Activated CD4-positive, alpha-beta T cell treated with anti-CD3 and anti-CD28 coated beads, Interleukin-2, amount 50 U/mL, for 48 hours (primary cell): ENCODE data around the gene CENPI.
"Not testable (repeated sequence)": the region's sequence is repeated elsewhere in the genome, so short reads cannot be mapped to it uniquely, and the experiment has no call there.

Experiments
- DNase-seq, 2 experiments: peaks; one replicate each; pipeline ENCODE4 v3.0.0-alpha.2; 2020

Gene CENPI, protein sequence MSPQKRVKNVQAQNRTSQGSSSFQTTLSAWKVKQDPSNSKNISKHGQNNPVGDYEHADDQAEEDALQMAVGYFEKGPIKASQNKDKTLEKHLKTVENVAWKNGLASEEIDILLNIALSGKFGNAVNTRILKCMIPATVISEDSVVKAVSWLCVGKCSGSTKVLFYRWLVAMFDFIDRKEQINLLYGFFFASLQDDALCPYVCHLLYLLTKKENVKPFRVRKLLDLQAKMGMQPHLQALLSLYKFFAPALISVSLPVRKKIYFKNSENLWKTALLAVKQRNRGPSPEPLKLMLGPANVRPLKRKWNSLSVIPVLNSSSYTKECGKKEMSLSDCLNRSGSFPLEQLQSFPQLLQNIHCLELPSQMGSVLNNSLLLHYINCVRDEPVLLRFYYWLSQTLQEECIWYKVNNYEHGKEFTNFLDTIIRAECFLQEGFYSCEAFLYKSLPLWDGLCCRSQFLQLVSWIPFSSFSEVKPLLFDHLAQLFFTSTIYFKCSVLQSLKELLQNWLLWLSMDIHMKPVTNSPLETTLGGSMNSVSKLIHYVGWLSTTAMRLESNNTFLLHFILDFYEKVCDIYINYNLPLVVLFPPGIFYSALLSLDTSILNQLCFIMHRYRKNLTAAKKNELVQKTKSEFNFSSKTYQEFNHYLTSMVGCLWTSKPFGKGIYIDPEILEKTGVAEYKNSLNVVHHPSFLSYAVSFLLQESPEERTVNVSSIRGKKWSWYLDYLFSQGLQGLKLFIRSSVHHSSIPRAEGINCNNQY

DNA sequence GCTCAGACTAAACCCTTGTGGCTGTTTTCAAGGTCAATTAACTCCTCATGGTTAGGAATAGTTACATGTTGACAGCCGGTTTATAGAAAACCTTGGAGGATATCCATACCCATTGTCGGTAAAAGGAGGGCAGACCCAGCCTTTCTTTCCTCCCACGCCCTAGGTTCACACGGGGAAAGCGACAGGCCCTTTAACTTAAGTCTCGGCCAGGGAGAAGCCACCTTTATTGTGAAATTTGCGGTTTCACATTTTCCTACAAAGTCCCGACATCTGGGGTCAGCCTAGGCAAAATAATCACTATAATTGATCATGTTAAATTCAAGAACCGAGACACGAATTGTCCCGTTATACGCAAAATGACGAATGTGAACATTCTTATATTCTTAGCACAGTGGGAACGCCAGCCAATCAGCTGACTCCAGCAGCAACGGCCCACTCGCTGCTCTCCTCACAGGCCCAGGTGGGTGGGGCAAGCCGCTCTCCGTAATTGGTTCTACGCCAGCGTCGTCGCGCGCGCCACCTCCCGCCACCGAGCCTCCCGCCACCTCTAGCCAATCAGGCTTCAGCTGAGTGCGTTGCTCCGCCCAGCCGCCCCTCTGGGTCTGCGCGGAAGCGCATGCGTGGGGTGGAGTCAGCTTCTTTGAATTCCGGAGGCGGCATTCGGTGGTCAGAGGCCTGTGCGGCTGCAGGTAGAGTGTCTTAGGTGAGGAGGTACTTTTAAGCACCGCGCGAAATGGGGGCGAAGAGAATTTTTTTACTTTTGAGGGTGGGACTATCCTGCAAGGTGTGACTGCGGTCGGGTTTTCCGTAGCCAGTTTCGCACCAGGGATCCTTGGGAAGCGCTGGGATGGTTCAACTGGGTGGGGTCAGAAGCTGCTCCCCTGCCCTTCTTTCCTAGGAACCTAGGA is at the start of gene CENPI:
TSS of gene CENPI (plus strand) at position 659 of the 908 bp plus-strand sequence. CDS start 2,867 bp downstream, outside the sequence.
- DNase-seq, result peak; percentile 90 to 92

DNA sequence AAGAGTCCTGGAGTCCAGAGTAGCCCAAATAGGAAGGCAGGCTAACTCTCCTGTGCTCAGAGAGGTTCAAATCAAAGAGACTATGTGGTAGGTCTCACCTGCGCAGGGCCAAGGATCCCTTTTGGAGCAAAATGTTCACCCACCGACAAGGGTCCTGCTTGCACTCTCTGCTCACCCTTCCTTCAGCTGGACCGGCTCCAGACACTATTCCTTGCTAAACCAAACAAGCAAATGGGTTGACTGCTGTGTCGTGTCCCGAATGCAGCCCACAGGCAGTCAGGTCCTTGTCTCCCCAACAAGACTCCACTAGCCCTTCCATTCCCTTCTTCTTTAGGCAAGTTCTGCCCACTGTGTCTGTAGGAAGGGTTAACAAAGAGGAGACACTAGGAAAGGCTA is 46.9 kb upstream of the CENPI start:
- peak in 1 of 2 experiments; percentile 3 for DNase-seq

DNA sequence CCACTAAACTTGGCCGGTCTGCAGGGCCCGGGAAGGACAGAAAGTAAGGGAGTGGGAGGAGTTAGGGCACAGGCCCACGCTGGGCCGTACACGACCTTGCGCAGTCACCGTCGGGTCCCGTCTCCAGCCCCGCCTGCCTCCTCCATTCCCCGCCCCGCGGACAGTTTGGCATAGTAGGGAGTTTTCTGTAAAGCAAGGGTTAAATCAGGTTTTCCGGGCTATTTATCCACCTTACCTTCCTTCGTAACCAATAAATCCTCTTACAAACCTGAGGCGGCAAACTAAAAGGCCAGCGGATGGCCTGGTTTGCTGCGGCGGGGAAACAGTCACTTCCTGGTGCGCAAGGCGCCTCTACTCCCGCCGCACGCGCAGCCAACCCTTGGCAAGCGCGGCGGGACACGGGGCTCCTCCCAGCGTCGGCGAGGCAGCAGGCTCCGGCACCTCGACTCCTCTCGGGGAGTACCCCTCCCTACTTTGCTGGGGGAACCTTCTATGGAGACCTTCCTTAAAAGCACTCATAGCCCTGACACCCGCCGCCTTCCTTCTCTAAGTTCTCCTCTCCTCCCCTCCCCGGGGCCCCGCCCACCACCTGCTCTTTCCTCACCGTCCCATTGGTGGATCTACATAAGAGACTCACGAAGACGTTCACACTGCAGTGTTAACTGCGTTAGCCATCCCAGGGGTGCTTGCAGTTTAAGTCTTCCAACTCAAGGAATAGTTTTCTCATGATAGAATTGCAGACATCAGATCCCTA is 46.3 kb upstream of the CENPI start, which contains the start of gene TRMT2B:
TSS of gene TRMT2B (minus strand) at position 563 of the 754 bp plus-strand sequence. CDS start 9,822 bp downstream, outside the sequence.
- DNase-seq, result peak; percentile 77 to 84

DNA sequence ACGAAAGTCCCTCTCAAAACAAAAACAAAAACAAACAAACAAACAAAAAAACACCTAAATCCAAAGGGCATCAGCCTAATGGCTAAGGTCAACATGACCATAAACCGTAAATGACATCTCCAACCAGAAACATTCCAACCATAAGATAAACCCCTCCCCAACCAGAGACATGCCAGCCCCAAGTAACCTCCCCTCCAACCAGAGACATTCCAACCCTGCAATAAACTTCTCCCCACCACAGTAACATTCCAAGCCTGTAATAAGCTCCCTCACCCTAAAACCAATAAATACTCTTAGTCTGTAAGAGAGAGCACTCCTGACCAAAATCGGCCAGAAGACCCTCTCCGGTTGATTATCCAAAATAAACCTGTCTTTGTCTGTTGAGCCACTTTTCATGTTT is 41.5 kb upstream of the CENPI start:
- not testable (repeated sequence) for DNase-seq

DNA sequence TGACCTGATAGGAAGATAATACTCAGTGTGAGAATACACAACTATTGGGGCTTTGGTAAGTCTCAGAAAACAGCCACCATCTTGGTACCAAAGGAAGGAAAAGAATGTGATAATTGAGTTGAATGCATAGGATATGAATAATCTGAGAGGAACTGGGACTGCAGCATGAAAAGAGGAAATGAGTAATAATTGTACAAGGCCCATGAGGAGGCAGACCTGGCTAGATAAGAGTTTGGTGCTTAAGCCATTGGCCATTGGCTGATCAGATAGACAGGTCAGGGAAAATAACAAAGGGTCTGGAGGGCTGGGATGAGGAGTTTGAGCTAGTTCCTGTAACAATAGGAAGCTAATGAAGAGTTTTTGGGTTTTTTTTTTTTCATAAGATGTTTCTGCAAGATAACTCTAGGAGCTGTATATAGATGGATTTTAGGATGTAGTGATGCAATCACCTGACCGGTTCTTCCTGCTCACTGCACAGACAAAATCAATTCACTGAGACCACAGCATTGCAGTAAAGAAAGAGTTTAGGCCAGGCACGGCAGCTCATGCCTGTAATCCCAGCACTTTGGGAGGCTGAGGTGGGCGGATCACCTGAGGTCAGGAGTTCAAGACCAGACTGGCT is 40.8 kb upstream of the CENPI start:
- no peak for DNase-seq

DNA sequence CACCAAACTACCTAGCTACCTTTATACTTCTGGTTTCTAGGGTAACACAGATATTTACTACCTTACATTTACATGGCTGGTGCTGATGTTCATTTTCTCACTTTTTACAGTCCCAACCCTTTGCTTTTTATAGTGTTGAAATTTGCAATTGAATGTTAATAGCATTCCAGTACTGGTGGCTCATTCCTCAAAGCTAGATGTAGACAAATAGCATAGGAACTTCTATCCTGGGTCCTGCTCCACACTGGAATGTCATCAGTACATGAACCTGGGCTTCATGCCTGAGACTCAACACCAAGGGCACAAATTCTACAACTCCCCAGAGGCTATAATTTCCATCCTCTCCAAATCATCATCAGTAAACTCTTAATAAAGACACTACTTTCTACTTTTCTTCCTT is 35.8 kb upstream of the CENPI start:
- no peak for DNase-seq

DNA sequence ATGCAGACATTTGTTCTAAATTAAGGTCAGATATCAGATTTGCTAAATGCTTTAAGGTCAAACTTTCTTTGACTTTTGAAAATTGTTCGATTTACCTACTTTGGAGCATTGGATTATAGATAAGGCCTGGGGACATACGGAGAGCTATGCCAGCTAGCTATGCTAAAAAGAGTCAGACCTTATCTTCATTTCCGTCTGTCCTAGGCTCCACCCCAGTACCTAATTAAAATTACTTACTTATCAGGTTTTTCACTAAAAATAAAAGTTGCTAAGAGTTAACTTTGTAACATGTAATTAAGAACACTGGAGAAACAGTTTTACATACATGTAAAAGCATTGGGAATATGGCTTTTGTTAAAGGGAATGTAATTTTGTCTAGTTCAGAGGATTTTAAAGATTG is 26.4 kb upstream of the CENPI start:
- DNase-seq, result no peak

DNA sequence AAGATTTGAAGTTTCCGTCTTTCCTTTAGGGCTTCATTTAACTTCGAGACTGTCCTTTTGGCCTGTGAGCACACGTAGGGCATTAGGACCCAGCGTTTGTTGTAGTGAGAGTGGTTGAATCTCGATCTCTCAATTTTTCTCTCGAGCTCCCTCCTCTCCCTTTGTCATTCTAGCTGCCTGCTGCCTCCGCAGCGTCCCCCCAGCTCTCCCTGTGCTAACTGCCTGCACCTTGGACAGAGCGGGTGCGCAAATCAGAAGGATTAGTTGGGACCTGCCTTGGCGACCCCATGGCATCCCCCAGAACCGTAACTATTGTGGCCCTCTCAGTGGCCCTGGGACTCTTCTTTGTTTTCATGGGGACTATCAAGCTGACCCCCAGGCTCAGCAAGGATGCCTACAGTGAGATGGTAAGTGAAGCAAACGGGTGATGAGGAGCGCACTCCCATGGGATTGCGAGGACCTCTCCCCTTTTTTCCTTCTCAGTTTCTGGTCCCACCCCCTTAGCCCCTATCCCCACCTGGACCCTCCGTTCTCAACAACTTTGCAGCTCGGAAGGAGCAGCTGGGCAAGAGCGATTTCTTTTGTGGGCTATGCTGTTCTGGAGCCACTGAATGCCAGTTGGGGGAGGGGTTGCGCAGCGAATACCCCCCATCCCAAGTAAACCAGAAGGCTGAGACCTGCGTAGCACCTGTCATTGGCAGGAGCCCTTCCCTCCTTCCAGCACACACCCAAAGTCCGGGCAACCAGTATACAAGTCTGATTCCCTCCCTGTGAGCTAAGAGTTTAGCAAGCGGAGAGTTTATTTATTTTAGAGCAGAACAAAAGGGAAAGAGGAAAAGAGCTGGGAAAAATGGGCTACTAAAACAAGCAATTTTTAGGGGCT is 19.0 kb upstream of the CENPI start, which contains the start of gene TMEM35A:
TSS of gene TMEM35A (plus strand) at position 164 of the 883 bp plus-strand sequence. CDS start at position 288, 124 bp downstream.
- DNase-seq, result no peak

DNA sequence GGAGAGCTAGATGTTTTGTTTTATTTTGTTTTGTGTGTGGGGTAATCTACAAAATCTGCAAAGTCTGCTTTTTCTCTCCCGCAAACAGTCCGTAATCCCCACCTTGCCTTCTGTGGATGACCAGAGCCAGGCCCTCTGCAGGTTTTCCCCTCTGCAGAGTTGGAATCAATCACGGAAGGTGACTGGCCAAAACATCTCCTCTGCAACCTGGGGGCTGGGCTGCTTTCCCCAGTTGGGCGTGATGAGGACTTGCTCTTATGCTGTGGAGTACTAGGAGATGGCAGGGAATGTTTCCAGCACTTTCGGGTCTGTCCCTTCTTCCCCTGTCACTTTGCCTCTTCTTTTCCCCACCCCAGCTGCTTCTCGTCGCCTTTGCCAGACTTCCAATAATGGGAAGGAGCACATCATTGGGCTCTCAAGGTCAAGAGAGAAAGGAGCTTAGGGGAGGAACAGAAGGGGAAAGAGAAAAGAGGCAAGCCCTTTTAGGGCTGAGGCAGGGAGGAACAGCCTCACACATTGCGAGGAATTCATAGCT is 18.2 kb upstream of the CENPI start:
- DNase-seq, result no peak

DNA sequence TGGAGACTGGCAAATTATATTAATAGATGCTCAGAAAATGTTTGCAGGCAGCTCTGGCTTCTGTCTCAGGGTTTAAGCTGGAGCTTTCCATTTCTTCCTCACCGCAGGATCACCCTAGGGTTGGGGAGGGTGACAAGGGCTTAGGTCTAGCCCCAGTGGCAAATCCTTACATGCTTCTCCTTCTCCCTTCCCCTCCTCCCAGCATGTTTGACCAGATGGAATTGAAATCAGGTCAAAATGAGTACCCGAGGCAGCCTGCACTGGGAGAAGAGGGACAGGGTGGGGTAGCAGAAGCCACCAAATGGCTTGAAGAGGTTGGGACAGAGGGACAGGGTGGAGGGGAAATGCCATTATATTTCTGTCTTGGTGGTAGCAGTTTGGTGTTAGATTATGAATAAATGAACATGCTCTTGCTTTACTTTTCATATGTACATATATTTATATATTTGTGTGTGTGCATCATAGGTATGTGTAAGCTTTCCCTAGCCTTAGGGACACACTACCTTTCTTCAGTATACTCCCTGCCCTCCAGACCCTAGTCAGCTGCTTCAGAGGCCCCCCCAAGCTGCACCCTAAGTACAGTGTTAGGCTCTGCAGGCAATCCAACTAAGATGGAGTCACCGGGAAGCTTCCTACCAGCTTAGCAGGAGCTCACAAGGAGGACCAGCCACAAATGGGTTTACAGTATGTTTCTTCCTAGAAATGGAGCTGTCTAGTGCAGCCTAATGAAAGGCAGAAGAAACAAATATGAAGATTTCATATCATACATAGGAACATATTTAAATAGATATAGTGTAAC is 17.5 kb upstream of the CENPI start:
- no peak for DNase-seq

DNA sequence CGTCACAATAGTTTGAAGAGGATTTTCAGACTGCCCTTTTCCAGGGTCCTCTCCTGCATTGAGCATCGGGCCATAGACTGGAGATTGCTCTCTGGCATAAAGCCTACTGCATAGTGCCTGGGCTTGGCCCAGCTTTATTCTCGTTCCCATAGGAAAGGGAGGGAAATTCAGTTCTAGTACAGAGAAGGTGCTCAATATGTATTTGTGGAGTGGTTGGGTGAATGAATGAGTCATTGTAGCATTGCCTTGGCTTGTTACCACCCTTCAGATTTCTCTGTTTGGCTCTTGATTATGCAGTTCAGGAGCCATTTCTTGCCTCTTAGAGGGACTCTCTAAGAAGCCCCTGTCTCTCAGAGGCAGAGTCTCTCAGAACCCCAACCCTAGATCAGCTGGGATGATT is 16.8 kb upstream of the CENPI start:
- no peak for DNase-seq

DNA sequence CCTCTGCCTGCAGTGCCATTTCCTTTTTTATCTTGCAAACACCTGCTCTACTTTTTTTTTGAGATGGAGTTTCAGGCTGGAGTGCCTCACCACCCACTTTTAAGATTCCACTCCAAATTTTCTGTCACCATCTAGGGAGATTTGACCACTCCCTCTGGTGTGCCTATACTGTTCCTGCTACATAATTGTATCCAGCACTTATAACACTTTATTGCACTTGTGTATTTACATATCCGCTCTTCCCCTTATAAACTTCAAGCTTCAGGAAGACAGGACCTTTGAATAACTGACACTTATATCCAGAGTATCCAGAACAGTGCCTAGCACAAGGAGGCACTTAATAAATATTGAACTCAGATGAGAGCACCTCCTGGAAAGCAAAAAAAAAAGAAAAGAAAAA is 6.2 kb upstream of the CENPI start:
- no peak for DNase-seq

DNA sequence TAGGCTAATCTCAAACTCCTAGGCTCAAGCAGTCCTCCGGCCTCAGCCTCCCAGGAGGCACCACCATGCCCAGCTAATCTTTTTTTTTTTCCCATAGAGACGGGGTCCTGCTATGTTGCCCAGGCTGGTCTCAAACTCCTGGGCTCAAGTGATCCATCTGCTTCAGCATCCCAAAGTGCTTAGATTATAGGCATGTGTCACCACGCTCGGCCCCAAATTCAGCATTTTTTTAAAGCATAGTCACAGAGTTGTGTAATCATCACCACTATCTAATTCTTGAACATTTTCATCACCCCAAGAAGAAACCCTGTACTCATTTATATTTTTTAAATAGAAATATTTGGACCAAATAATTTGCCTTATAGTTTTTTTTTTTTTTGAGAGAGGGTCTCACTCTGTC is 10.3 kb downstream of the CENPI start:
- DNase-seq, result no peak

DNA sequence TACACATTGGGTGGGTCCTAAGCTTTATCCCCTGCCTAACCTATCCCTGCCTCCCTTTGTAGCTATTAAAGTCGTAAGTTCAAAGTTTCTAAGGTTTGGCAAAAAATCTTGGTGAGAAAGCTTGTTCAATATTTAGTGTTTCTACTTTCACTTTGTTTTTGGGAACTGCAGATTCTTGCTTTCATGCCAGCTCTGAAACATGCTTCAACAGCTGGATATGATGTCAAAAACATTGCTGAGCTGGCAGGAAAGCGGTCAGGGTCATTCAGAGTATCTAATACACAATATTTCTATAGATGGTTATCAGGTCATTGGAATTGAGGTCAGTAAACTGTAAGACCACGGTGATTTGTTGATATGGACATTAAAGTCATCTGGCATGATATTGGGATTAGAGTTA is 19.7 kb downstream of the CENPI start:
- no peak for DNase-seq

DNA sequence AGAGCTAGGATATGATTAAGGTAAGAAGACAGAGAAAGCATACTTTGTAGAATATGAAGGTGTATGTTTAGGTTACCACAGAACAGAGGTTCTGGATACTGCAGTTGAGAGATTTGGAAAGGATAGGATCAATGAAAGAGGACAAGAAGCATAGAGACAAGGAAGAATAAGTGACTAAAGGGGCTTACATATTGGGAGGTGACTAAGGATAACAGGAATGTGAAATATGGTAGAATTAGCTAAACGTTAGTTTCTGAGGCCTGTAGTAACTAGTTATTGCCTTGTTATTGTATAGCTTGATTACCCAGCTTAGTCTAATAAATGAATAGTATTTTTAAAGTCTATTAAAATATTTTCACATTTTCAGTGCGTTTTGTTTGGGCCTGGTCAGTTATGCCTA is 38.2 kb downstream of the CENPI start:
- no peak for DNase-seq
